Liver (tissue), 9 donors: ENCODE data around the gene C2CD4D. TPM values are rescaled to one million over a fixed set of nuclear protein-coding genes. Genes with fewer than 3 reads are reported as not detected.

ENCODE experiments used
- DNase-seq: peaks from one replicate; pipeline ENCODE4 v3.0.0-alpha.2; 2017; ENCODE audit warnings: low spot score
- H3K27ac ChIP-seq, 2 donors: one replicate each; pipeline ENCODE4 v1.7.0; 2013; ENCODE audit warnings: inconsistent platforms in 2 of 2, low read length in 2 of 2, control low read depth in 1 of 2, low read depth in 1 of 2, mild to moderate bottlenecking in 1 of 2
- H3K27me3 ChIP-seq, 4 donors: one replicate each; pipeline versions ENCODE4 v1.6.1 to v1.7.0; 2013; ENCODE audit warnings: low read length in 3 of 4, inconsistent platforms in 1 of 4, mild to moderate bottlenecking in 1 of 4, moderate library complexity in 1 of 4; ENCODE audit not compliant: control insufficient read depth in 4 of 4, insufficient read depth in 4 of 4
- H3K36me3 ChIP-seq, 4 donors: one replicate each; pipeline versions ENCODE4 v1.6.1 to v1.7.0; 2013; ENCODE audit warnings: low read length in 3 of 4, mild to moderate bottlenecking in 3 of 4, low read depth in 1 of 4, moderate library complexity in 1 of 4; ENCODE audit not compliant: control insufficient read depth in 4 of 4, insufficient read depth in 3 of 4
- H3K4me1 ChIP-seq, 4 donors: one replicate each; pipeline versions ENCODE4 v1.6.1 to v1.7.0; 2013; ENCODE audit warnings: low read length in 3 of 4, mild to moderate bottlenecking in 3 of 4, moderate library complexity in 1 of 4; ENCODE audit not compliant: control insufficient read depth in 4 of 4, insufficient read depth in 4 of 4
- H3K4me3 ChIP-seq, 3 donors: one replicate each; pipeline versions ENCODE4 v1.6.1 to v1.7.0; 2013; ENCODE audit warnings: low read length in 3 of 3, control low read depth in 1 of 3, low read depth in 1 of 3, mild to moderate bottlenecking in 1 of 3
- H3K9ac ChIP-seq, 2 donors: one replicate each; pipeline ENCODE4 v1.7.0; 2013; ENCODE audit warnings: low read length in 2 of 2, mild to moderate bottlenecking in 2 of 2, moderate library complexity in 2 of 2, control low read depth in 1 of 2, low read depth in 1 of 2
- H3K9me3 ChIP-seq, 4 donors: one replicate each; pipeline versions ENCODE4 v1.6.1 to v1.7.0; 2013; ENCODE audit warnings: low read length in 3 of 4; ENCODE audit not compliant: control insufficient read depth in 4 of 4
- EGR1 ChIP-seq, 2 donors: IDR thresholded peaks; 2 replicates each; pipeline ENCODE4 v1.6.1; 2016 to 2018; ENCODE audit warnings: antibody characterized with exemption in 2 of 2, low read depth in 2 of 2
- FOXA2 ChIP-seq: IDR thresholded peaks from 2 replicates; pipeline ENCODE4 v1.6.1; 2016; ENCODE audit warnings: antibody characterized with exemption
- GABPA ChIP-seq, 2 donors: IDR thresholded peaks in 1 of 2; conservative IDR thresholded peaks in 1 of 2; 2 replicates each; pipeline ENCODE4 v1.6.1; 2016; ENCODE audit warnings: antibody characterized with exemption in 2 of 2, mild to moderate bottlenecking in 1 of 2, moderate library complexity in 1 of 2
- HNF4A ChIP-seq, 2 donors: conservative IDR thresholded peaks; 2 replicates each; pipeline ENCODE4 v1.6.1; 2016; ENCODE audit warnings: antibody characterized with exemption in 2 of 2, mild to moderate bottlenecking in 2 of 2
- MAX ChIP-seq: IDR thresholded peaks from 2 replicates; pipeline ENCODE4 v1.6.1; 2016; ENCODE audit warnings: antibody characterized with exemption
- REST ChIP-seq: IDR thresholded peaks from 2 replicates; pipeline ENCODE4 v1.6.1; 2016; ENCODE audit warnings: antibody characterized with exemption, mild to moderate bottlenecking
- SP1 ChIP-seq: IDR thresholded peaks from 2 replicates; pipeline ENCODE4 v1.6.1; 2018; ENCODE audit warnings: antibody characterized with exemption, mild to moderate bottlenecking
- TAF1 ChIP-seq: conservative IDR thresholded peaks from 2 replicates; pipeline ENCODE4 v1.6.1; 2016; ENCODE audit warnings: antibody characterized with exemption, mild to moderate bottlenecking
- ZBTB33 ChIP-seq: IDR thresholded peaks from 2 replicates; pipeline ENCODE4 v1.6.1; 2016; ENCODE audit warnings: antibody characterized with exemption
- WGBS: extraction: QIAGEN DNeasy Blood & Tissue Kit; methylation state at CpG from one replicate; pipeline ENCODE4 v1.1.7; 2013; 5-methylcytosine and 5-hydroxymethylcytosine counted together
- polyA plus RNA-seq, 2 donors: library from polyadenylated mRNA; stranded (reverse) in 1 of 2; unstranded in 1 of 2; fragments of 200-250 nt in 1 of 2; fragments of >200 nt in 1 of 2; fragmentation: Nextera tagmentation in 1 of 2; extraction: Ambion mirVana in 1 of 2; gene quantifications; one replicate each; pipeline versions ENCODE4 v1.2.1 to v1.2.3, GENCODE V29; 2013 to 2015
- total RNA-seq, 2 donors: library from RNA; depleted of rRNA; stranded (reverse); fragments of >200 nt; gene quantifications; one replicate each; pipeline ENCODE4 v1.2.3, GENCODE V29; 2014
- donor health status: healthy.
- donor health status: healthy.
- donor health status: healthy.
- donor health status: healthy.
- donor health status: healthy.

C2CD4D gene
- total and polyA plus RNA-seq, 4 donors: 0.02 to 0.08 TPM; not detected in 2

- TF ChIP-seq REST (no peak), MAX (no peak)
Observed at GRCh38 chr1:151799179-151800022, 40.2 kb downstream of the C2CD4D start (continued).

- DNase-seq: no peak
- WGBS: 91% methylated on average over 5 of the region's 5 CpGs
- no peaks in the 10 kb centered on the region for H3K4me1 ChIP-seq
- no peaks in the 10 kb centered on the region for H3K9me3 ChIP-seq
- no peak for TF ChIP-seq TAF1
- TF ChIP-seq MAX: no peak
- TF ChIP-seq REST: no peak
- no peak for TF ChIP-seq HNF4A (conservative IDR thresholded peaks at IDR 0.05)
- no peak for TF ChIP-seq GABPA (IDR thresholded peaks at IDR 0.05 in 1 of 2, conservative IDR thresholded peaks at IDR 0.05 in 1 of 2)
- no peak for TF ChIP-seq ZBTB33
- TF ChIP-seq FOXA2: no peak
- TF ChIP-seq EGR1 (IDR thresholded peaks at IDR 0.05; ENCODE audit: low read depth in 2 of 2): no peak
- TF ChIP-seq SP1: no peak
- H3K27ac ChIP-seq: no peak overlapping the region
- H3K4me3 ChIP-seq: no peak overlapping the region
- H3K27me3 ChIP-seq: no peaks in the 10 kb centered on the region
- no peak overlapping the region for H3K9ac ChIP-seq
- H3K36me3 ChIP-seq: no peaks in the 10 kb centered on the region
Observed at GRCh38 chr1:151798571-151798970, 41.0 kb downstream of the C2CD4D start.
